Activated CD4-positive, alpha-beta T cell treated with anti-CD3 and anti-CD28 coated beads for 48 hours (primary cell): ENCODE data around the gene CCDC137.
"Not testable (repeated sequence)": the region's sequence is repeated elsewhere in the genome, so short reads cannot be mapped to it uniquely, and the experiment has no call there.

Source experiments
- DNase-seq: peaks from one replicate; pipeline ENCODE4 v3.0.0-alpha.2; 2020

CCDC137 gene

GRCh38 chr17:81666342-81667191, at the start of gene CCDC137, which contains the start of gene OXLD1:
Gene CCDC137 (plus strand): TSS chr17:81666737. CDS start chr17:81666767, 30 bp downstream.
Gene OXLD1 (minus strand): TSS chr17:81666605. CDS start chr17:81666577, 28 bp downstream.
- peak; percentile 97 for DNase-seq

- no peak for DNase-seq
These were observed 49.7 kb upstream of the CCDC137 start for GRCh38 chr17:81616877-81617276.

DNA sequence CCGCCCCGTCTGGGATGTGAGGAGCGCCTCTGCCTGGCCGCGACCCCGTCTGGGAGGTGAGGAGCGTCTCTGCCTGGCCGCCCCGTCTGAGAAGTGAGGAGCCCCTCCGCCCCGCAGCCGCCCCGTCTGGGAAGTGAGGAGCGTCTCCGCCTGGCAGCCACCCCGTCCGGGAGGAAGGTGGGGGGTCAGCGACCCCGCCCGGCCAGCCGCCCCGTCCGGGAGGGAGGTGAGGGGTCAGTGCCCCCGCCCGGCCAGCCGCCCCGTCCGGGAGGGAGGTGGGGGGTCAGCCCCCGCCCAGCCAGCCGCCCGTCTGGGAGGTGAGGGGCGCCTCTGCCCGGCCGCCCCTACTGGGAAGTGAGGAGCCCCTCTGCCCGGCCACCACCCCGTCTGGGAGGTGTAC, 48.2 kb upstream of the CCDC137 start:
- not testable (repeated sequence) for DNase-seq

DNA sequence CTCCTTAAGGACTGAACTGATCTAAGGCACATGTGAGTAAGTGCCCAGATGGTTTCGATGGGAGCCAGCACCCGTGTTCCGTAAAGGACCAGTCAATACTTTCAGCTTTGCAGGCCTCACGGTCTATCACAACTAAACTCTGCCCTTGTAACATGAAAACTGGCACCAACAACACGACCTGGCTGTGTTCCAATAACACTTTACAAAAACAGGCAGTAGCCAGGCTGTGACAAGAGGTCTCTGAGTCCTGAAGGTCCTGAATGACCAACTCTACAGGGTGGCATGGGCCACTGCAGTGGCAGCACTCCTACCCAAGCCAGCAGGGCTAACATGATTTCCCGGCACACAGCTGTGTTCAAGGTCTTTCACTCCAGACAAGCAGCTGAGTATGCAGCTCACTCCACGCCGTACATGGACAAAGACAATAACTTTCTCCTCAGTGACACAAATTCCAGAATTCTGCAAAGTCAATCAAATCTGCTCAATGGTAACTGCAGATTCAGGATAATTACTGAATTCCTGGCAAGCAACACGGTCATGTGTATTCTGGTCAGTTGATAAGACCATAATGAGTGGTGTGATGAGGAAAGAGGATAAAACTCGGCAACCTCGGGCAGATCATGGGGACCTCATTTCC, 44.9 kb upstream of the CCDC137 start:
- no peak for DNase-seq

DNA sequence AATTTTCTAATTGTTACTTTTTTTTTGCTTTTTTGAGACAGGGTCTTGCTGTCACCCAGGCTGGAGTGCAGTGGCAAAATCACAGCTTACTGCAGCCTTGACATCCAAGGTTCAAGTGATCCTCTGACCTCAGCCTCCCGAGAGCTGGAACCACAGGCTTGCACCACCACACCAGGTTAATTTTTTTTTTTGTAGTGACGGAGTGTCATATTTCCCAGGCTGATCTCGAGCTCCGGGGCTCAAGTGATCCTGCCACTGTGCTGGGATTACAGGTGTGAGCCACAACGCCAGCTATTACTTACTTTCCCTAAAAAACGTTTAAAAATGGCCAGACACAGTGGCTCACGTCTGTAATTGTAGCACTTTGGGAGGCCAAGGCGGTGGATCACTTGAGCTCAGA, 36.3 kb upstream of the CCDC137 start:
- DNase-seq: no peak

- no peak for DNase-seq
These were observed 35.1 kb upstream of the CCDC137 start for GRCh38 chr17:81631482-81631881.

- no peak for DNase-seq
These were observed 31.1 kb upstream of the CCDC137 start for GRCh38 chr17:81635431-81635830.

DNA sequence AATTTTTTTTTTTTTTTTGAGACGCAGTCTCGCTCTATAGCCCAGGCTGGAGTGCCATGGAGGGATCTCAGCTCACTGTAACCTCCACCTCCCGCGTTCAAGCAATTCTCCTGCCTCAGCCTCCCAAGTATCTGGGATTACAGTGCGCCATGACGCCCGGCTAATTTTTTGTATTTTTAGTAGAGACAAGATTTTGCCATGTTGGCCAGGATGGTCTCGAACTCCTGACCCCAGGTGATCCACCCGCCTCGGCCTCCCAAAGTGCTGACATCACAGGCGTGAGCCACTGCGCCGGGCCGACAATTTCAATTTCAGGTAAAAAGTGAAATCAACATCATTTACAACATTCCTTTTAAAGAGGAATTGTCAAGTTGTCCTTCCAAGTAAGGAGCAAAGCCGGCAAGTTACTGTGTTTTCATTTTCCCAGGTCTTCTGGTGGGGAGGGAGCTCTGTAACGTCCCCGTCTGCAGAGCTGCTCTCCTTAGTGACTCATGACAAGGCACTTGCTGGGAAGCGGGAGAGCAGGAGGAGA, 30.5 kb upstream of the CCDC137 start:
- no peak for DNase-seq

GRCh38 chr17:81636505-81637288, 29.8 kb upstream of the CCDC137 start, which contains the start of the genes NPLOC4 and TSPAN10:
Gene NPLOC4 (minus strand): TSS chr17:81637112. CDS start chr17:81636930, 182 bp downstream.
Gene TSPAN10 (plus strand): TSS chr17:81637196. CDS start chr17:81642413, 5,217 bp downstream.
- peak; percentile 91 for DNase-seq

GRCh38 chr17:81638683-81639082, 27.9 kb upstream of the CCDC137 start:
- DNase-seq: no peak

- DNase-seq: no peak
These were observed 26.5 kb upstream of the CCDC137 start for GRCh38 chr17:81640011-81640410.

DNA sequence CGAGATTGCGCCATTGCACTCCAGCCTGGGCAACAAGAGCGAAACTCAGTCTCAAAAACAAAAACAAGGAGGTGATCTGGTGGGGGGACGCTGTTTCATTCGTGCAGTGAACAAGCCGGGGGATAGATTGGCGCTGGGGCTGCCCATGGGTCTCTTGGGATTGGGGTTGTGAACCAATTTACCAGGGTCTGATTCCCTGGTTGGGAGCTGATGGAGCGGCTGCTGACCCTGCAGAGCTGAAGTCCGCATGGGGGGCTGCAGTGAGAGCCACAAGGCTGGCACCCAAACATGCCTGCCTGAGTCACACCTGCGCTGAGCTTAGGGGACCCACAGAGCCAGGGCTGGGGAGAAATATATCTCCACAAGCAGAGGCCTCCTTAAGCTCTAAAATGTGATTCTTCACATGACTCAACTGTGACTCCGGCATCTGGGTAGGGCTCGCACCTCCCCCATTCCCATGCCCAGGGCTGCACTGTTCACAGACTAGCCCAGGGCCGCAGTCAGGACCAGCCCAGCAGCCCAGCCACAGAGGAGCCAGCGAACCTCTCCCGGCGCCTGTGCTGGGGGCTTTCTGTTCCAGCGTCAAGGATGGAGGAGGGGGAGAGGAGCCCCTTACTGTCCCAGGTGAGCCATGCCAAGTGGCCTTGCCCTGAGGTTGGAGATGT, 24.6 kb upstream of the CCDC137 start:
- no peak for DNase-seq

DNA sequence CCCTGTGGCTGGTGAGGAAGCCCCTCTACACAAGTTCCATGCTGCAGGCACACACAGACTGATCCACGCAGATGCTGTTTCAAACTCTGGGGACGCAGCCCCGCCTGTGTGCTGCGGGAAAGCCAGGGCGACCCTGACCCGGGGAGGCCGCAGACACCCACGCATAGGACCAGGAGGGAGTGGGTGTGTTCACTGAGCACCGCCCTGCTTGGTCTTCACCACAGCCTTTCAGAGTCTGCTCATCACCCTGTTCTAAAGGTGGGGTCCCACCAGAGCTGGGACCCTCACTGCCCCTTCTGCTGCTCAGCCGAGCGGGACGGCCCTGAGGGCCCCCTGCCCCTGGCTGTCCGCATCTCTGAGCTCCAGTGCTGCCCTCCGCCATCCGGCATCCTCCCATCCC, 22.0 kb upstream of the CCDC137 start:
- no peak for DNase-seq

DNA sequence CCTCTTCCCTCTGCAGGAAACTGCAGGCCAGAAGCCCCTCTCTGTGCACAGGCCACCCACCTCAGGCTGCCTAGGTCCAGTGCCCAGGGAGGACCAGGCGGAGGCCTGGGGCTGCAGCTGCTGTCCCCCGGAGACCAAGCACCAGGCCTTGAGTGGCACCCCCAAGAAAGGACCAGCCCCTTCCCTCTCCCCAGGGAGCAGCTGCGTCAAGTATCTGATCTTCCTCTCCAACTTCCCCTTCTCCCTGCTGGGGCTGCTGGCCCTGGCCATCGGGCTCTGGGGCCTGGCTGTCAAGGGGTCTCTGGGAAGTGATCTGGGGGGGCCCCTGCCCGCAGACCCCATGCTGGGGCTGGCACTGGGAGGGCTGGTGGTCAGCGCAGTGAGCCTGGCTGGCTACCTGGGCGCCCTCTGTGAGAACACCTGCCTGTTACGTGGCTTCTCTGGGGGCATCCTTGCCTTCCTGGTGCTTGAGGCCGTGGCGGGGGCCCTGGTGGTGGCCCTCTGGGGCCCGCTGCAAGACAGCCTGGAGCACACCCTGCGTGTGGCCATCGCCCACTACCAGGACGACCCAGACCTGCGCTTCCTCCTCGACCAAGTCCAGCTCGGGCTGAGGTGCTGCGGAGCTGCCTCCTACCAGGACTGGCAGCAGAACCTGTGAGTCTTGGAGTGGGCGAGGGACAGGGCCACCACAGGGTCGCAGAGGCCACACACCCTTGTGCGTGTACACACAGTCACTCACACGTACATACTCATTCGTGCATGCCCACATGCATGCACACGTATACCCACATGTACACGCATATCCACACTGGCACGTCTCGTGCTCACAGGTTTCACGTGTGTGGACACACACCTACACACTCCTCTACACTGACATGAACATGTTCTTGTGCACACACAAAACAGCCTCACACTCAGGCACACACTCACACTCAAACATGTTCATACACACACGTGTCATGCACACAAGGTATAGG, 21.3 kb upstream of the CCDC137 start:
- no peak for DNase-seq

DNA sequence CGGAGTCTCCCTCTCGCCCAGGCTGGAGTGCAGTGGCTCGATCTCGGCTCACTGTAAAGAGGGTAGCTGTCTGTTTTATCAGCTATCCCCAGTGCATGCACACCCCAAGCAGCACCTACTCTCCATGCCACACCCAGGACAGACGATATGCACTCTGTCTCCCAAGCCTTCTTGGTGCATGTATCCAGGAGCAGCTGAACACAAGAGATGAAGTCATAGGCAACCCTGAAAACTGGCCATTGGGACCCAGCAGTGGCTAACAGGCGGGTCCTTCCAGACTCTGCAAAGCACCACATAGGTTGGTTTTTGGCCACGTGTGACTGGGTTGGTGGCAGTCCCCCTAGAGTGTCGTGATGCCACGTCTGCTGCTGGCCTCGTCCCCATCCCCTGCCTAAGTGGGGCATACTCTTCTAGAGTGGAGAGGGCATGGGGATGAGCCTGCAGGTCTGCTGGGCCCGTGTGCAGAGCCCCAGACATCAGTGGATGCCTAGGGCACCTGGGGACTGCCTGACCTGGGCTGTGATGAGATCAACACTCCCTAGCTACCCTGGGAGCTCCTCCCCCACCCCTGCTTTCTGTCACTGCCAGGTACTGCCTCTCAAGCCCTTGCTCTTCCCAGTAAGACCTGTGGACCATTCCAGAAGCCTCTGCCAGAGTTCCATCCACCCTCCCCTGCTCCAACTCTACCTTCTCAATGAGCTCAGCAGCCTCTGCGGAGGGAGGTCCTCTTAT, 19.5 kb upstream of the CCDC137 start:
- no peak for DNase-seq

DNA sequence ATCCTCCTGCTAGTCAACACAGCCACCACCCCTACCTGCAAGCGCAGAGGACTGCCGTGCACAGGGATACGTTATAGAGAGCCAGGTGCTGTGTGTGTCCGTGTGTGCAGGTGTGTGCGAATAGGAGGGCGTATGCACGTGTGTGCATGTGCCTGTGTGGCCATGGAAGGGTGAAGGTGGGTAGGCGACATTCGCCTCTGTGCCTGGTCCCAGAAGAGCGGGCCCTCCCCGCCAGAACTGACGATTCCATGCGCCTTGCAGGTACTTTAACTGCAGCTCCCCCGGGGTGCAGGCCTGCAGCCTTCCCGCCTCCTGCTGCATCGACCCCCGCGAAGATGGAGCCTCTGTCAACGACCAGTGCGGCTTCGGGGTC, 18.9 kb upstream of the CCDC137 start:
- DNase-seq: no peak

DNA sequence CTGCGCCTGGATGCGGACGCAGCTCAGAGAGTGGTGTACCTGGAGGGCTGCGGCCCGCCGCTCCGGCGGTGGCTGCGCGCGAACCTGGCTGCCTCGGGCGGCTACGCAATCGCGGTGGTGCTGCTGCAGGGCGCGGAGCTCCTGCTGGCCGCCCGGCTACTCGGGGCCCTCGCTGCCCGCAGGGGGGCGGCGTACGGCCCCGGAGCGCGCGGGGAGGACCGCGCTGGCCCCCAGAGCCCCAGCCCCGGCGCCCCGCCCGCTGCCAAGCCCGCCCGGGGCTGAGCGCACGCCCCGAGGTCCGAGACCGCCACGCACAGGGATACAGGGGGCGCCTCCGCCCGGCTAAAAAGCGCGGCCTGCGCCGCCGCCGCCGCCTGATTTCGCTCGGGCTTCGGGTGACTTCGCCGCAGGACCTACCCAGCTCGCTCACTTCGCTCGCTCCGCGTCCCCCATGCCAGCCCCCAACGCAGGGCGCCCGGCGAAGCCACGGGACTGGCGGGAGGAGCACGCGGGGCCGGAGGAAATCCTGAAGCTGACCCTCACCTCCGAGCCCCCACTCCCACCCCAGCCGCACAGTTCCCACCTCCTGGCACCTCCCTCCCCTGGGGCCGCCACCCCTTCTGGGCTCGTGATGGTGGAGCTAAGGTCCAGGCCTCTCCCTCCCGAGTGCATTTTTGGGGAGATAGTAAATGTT, 18.4 kb upstream of the CCDC137 start:
- DNase-seq: no peak

DNA sequence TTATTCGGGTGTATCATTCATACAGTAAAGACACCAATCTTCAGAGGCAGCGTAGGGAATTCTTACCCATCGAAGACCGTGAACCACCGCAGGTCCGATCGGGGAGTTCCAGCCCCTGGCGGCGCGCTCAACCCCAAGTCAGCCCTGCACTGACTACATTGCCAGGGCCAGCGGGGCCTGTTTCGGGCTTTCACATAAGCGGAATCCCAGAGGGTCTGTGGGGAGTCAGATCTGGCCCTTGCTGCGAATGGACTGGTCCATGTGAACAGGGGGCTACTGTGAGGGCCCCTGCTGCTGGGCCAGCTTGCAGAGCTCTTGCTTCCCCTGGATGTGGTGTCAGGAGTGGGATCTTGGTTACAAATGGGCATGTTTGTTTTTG, 17.8 kb upstream of the CCDC137 start:
- no peak for DNase-seq

DNA sequence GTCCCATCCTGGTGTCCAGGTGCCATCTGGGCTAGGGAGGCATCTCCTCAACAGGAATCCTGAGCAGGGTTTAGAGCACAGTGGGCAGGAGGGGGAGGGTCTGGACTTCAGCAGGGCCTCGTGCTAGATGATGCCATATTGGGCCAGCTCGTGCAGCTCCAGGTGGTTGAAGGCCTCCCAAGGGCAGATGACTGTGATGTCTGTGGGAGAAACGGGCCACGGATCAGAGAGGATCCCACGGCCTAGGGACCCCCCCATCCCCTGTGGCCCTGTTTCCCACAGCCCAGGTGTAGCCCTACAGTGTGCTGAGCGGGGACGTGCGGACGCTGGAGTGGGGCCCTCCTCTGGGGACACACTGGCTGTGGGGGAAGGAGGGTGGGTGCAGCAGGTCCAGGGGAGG, 15.6 kb upstream of the CCDC137 start:
- DNase-seq: no peak

GRCh38 chr17:81651692-81652091, 14.8 kb upstream of the CCDC137 start:
- DNase-seq: no peak
